Esophagus squamous epithelium (tissue), 4 donors: ENCODE data around the gene SHISAL2A.

ENCODE experiments used
- CTCF ChIP-seq, 6 experiments: fragments of 450-650 bp in 4 of 6; fragments of 200-600 bp in 2 of 6; sonication (generic) in 2 of 6; IDR thresholded peaks; one replicate each; pipeline ENCODE4 v1.5.1; 2016 to 2019; ENCODE audit warnings: antibody characterized with exemption in 6 of 6, mild to moderate bottlenecking in 4 of 6, moderate library complexity in 4 of 6
- POLR2A ChIP-seq, 4 donors: fragments of 450-650 bp; IDR thresholded peaks; one replicate each; pipeline ENCODE4 v1.6.1; 2017; ENCODE audit warnings: antibody characterized with exemption in 4 of 4, mild to moderate bottlenecking in 4 of 4, moderate library complexity in 3 of 4

- TF ChIP-seq CTCF (IDR thresholded peaks at IDR 0.05), result no peak
- TF ChIP-seq POLR2A (IDR thresholded peaks at IDR 0.05), result peak in 1 of 4 donors; percentile 46
These were observed 70.2 kb downstream of the SHISAL2A start for GRCh38 chr1:52702886-52703787.
